ENCODE measurements around the gene LAMA5.
"Not testable (repeated sequence)": the region's sequence is repeated elsewhere in the genome, so short reads cannot be mapped to it uniquely, and the experiment has no call there.

Gene LAMA5

DNA sequence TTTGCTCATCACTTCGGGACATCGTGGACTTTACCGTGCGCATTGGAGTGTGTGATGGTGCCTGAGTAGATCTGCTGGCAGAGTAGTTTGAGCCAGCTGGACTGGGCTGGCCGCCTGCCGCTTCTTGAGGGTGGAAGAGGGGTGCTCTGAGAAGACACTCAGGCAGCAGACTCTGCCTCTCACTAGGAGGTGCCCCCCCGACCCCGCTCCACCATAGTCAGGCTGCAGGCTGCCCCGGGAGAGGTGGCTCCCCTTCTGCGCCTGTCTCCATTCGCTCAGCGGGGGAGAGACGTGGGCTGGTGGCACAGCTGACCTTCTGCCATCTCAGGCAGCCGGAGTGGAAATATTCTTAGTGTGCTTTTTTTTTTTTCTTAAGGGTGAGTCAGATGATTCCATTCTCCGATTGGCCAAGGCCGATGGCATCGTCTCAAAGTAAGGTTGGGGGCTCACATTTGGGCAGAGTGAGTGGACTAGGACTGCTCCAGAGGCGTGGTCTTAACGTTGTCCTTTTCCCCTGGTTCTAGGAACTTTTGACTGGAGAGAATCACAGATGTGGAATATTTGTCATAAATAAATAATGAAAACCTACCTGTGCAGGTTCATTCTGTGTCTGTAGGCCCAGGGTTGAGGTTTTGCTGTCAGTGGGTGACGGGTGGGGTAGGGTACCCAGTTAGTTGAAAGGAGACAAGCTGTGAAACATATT, 21.0 kb upstream of the LAMA5 start:
- no peak for DNase-seq (ENCODE audit: low read depth)

DNA sequence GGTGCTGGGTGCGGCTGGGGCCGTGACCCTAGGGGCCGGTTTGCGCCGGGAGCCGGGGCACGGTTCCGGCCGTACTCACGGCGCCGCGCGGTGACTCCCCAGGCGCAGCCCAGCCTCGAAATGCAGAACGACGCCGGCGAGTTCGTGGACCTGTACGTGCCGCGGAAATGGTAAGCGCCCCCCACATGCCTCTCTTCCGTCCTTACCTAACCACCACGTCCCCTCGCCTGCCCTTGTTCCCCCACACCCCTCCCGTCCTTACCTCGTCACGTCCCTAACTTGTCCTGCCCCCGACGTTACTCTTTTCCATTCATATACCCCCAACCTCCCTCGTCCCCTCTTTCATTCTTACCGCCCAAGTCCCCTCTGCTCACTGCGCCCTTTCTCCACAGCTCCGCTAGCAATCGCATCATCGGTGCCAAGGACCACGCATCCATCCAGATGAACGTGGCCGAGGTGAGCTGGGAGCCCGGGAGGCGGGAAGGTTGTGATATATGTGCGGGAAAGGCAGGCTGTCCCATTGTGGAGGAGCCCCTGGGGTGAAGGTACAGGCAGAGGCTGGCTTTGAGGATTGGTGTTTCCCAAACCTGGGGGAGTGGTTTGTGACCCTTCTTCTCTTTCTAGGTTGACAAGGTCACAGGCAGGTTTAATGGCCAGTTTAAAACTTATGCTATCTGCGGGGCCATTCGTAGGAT, 20.3 kb upstream of the LAMA5 start:
- DNase-seq (ENCODE audit: low read depth), result no peak

DNA sequence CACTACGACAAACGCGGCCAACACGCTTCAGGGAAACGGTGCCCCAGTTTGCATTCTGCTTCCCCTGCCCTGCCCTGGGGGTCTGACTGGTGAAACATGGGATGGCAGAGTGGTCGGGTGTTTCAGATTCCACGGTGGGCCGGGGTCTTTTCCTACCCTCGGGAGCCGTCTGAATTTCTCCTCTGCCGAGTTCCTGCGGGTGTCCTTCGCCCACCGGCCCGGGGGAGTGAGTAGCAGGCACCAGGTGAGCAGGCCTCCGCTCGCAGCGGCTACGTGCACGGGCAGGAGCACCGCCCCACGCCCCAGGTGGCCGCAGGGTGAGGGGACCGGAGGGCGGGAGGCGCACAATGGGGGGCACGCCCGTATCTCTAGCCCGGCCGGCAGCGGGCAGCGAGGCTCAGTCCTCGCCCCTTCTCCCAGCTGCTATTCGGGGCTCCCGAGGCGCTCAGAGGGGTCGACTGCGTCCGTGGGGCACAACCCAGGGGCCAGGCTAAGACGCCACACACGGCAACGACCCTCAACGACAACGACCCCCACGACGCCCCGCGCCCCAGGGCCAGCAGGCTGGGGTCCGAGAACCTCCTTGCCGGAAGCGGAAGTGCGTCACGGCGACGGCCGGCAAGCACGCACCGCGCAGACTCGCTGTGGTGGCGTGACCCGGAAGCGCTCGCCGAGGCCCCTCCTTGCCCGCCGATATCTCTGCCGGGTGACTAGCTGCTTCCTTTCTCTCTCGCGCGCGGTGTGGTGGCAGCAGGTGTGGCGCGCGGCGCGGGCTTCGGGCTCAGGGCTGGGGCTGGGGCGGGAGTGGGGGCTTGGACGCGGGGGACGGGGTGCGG, 19.5 kb upstream of the LAMA5 start, which contains the start of gene RPS21:
RPS21 (plus strand) TSS at position 721 of the 836 bp plus-strand sequence. CDS start 236 bp downstream, outside the sequence.
- peak; percentile 89 for DNase-seq (ENCODE audit: low read depth)

DNA sequence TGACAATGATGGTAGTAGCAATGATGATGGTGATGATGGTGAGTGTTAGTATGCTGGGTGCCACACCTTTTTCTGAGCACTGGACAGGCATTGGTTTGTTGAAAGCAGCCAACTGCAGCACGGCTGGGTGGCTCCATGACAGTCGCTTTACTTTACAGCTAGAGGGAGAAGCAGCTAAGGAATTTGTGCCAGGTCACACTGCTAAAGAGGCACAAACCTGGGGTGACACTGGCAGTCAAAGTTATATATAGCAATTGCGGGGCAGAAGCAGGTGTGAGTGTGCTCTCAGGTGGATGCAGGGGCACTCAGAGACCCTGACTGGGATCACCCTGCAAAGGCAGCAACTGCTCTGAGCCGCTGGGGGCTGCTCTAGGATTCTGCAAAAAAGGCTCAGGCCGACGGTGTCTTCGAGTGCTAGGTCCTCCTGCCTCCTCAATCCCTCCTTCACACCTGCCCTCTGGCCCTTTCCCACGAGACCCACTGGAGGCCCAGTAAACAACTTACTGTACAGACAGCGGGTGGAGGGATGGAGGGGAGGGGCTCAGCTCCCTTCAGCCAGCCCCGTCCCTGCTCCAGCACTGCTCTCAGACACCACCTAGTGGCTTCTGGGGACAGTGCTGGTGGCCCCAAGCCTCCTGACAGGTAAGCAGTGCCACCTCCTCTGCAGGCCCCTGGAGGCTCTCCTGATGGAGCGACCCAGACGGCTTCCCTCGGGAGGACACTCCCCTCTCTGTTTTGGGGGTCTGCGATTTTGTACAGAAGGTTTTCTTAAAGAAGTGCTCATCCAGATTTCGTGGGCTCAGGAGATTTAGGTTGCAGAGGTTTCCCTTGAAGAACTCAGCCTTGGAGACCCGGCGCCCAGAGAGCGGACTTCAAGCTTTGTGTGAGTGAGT, 15.4 kb upstream of the LAMA5 start:
- peak; percentile 72 for DNase-seq (ENCODE audit: low read depth)

DNA sequence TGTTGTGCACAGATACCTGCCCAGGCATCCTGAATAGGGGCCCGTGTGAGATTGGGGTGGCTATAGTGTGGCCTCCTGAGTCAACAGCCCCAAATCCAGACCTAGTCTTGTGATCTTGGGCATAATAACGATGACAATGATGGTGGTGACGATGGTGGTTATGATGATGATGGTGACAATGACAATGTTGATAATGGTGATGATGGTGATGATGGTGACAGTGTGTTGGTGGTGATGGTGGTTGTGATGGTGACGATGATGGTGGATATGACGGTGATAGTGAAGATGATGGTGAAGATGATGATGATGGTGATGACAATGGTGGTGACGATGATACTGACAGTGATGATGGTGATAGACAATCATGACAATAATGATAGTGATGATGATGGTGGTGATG, 14.7 kb upstream of the LAMA5 start:
- no peak for DNase-seq (ENCODE audit: low read depth)

DNA sequence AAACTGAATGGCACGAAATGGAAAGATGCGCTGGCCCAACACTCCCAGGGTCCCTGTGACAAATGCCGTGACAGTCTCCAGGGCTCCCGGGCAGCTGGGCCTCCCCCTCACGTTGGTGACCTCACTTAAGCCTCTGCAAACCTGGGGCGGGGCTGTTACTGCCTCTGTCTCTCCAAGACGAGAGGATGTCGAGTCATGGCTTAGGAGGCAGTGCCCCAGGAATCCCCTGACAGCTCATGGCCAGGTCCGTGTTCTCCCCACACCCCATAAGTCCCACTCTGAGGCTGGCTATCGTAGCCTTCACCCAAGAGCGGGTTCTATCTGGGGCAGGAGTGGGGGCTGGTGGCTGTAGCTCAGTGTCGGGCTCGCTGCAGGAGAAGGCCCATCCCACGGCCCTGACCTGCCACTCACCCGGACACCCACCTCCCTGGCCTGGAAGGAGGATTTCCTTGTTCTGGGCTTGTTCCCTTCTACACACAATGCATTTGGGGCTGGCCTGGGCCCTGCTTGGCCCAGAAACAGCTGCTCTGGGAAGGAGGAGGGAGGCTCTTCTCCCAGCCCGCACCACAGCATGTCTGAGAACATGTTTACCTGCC, 14.2 kb upstream of the LAMA5 start:
- DNase-seq (ENCODE audit: low read depth), result no peak

DNA sequence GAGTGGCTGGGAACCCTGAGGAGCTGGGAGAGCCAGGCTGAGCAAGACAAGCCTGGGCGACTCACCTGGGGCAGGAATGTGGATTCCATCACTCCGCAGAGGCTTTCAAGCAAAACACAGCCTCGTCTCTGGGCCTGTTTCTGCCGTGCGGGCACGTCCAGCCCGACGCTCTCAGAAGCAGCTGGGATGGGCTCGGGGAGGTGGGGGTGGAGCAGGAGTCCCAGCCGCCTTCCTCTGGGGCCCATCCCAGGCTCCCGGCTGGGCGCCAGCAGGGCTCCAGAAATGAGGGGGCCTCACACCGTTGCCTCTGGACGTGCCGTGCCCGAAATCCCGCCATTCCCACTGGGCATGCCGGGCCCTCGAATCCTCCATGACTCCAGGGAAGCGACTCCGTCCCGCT, 11.1 kb upstream of the LAMA5 start:
- DNase-seq (ENCODE audit: low read depth), result no peak

DNA sequence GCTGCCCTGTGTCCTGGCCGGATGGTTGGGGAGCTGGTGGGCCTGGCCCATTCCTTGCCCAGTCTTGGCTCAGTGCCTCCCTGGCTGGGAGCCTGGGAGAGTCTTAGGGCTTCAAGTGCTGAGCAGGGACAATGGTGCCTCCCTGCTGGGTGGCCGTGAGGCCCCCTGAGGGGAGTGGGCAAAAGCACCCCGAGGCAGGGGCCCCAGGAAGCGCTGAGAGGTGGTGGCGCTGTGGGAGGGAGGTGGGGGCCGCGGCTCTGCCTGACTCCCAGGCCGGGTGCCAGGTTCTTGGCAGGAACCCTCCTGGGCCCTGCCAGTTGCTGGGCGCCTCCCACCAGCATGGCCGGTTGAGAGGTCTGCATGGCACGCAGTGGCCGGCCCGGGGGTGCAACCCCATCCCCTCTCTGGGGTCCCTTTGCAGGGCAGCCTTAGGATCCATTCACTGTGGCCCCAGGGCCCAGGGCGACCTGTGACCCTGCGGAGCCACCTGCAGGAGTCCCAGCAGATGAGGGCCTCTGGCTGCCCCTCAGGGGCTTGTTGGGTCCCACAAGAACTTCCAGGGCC, 10.6 kb upstream of the LAMA5 start:
- DNase-seq (ENCODE audit: low read depth), result no peak

DNA sequence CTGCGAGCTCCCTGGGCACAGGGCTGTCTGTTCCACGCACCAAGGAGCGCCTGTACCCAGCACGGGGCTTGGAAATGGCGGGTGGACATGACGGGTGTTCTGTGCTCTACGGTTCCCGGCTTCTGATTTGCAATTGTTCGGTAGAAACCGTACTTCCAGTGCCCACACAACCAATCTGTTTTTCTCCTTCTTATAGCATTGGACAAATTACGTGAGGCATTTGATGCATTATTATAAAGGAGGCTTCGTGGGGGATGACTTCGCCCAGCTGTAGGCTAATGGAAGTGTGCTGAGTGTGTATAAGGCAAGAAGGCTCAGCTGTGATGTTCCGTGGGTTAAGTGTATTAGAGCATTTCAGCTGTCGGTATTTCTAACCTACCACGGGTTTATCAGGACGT, 10.0 kb upstream of the LAMA5 start:
- DNase-seq (ENCODE audit: low read depth), result no peak

DNA sequence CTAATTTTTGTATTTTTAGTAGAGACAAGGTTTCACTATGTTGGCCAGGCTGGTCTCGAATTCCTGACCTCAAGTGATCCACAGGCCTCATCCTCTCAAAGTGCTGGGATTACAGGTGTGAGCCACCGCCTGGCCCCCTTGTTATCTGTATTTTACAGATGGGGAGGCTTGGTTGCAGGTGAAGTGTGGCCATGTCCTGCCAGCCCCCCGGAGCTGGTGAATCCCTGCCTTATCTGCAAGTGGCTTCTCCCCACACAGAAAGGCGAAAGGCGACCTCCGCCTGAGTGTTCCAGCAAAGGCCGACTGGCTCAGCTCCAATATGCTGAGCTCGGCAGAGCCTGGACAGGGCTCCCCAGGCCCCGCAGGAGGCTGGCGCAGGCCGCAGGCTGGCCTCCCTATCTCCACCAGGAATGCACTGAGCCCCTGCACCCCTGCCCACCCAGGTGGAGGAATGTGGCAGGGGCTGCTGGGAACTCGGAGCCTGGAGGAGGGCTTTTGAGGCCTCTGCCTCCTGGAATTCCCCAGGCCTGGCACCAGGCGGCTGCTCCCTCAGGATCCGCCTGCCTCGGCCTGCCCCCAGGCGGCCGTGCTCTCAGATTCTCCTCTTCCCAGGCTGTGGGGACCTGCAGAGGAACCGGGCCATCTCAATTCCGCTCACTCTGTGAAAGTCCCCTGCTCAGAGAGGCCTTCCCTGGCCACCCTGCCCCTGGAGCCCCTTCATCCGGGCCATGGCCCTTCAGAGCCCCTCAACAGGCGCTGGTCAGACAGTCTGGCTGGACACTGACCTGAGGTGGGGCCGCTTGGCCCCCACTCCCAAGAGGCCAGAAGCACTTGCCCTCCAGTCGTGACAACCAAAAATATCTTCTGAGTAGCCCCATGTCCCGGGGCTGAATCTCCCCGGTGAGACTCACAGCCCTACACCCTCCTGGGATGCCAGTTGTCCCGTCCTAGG, 9.3 kb upstream of the LAMA5 start:
- no peak for DNase-seq (ENCODE audit: low read depth)

DNA sequence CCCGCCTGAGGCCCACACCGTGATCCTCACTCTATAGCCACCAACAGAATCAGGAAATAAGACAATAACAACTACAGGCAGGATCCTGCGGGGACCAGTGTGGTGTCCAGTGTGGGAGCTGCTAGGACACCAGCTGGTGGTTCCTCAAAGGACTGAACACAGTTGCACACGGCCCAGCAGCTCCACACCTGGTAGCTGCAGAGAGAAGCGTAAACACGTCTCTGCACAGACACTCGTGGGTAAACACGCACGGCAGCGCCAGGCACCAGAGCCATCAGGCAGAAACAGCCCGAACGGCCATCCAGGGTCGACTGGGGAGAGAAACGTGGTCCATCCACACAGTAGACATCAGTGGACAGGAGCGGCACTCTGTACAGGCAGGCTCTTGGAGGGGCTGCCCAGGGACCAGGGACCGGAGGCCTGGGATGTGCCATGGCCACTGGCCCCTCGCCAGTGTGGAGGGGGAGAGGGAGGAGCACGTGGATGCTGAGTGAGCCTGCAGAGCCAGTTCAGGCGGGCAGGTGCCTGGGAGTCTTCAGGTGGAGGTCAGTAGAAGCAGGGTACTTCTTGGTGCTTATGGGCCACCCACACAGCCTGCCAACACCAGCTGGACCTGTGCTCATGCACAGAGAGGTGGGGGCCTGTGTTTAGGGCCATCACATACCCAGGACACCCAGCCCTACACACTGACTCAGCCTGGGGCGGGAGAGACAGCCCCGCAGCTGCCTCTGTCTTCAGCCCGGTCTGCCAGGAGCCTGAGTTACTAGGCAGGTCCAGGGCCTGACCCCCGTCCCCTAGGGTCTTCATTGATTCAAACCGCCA, 7.4 kb upstream of the LAMA5 start:
- DNase-seq (ENCODE audit: low read depth), result no peak

DNA sequence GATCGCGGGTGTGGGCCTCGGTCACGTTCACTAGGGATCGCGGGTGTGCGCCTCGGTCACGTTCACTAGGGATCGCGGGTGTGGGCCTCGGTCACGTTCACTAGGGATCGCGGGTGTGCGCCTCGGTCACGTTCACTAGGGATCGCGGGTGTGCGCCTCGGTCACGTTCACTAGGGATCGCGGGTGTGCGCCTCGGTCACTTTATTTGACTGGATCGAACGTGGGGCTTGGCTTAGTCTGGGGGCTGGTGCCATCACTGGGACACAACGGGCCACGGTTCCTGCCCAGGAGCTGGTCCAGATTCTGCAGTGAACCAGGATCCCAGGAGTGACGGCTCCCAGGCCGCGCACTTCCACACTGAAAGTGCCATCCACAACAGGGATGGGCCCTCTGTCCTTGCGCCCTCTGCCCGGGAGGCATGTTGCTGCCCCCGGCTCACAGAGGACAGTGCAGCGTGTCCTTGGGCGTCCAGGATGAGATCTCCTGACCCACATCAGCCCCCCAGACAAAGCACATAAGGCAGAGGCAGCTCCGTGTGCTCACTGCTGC, 6.6 kb upstream of the LAMA5 start:
- not testable (repeated sequence) for DNase-seq (ENCODE audit: low read depth)

DNA sequence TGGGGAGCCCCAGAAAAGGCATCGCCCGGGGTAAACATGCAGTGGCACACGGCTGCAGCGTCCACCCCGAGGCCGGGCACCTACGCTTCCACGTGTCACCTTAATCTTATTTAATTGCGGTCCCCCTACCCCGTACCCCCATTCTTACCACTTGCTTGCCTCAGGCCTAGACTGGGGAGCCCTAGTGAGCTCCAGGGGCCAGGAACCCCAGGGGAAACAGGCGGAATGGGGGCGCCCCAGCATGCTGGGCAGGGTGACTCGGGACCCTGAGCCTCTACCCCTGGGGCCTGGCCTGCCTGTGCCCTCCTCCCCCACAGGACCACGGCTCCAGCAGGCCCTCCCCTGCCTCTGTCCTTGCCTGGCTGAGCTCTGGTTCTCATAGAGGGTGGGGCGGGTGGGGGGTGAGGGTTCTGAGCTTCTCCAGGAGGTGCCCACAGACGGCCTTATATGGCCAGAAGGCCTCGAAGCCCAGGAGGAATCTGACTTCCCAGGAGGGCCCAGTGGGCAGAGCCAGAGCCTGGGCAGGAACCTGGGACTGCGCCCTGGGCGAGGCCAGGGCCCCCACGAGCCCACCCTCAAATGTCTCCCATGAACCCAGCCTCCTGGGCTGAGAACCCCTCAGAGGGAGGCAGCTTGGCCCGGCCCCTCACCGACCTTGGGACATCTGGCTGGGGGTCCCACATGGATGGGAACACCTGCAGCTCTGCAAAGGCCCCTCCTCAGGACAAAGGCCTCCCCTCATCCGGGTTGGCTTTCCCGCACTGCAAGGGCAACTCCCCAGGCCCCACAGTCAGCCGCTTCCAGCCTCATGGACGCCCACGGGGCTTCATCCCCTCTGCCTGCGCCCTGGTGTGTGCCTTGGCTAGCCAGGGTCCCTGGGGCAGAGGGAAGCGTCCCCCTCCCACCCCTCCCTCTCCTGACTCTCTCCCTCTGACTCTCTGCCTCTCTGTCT, 5.2 kb upstream of the LAMA5 start:
- DNase-seq (ENCODE audit: low read depth), result no peak

DNA sequence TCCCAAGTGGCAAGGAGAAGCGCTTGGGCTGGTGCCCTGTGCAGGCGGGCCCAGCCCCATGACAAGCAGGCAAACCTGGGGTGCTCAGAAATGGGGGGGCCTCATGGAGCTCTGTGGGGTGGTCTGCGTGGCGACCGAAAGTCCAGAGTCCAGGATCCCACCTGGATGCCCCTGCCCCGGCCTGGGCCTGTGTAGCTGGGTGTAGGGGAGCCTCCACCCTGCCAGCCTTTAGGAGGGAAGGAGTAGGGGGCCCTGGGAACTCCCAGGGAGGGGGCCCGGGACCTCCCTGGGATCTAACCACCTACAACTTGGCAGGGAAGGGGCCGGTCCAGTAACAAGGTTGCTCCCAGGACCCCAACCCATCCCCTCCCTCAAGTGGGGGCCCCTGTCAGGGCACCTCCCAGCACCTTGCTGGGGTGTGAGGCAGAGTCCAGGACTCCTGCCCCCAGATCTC, 4.5 kb upstream of the LAMA5 start:
- no peak for DNase-seq (ENCODE audit: low read depth)

DNA sequence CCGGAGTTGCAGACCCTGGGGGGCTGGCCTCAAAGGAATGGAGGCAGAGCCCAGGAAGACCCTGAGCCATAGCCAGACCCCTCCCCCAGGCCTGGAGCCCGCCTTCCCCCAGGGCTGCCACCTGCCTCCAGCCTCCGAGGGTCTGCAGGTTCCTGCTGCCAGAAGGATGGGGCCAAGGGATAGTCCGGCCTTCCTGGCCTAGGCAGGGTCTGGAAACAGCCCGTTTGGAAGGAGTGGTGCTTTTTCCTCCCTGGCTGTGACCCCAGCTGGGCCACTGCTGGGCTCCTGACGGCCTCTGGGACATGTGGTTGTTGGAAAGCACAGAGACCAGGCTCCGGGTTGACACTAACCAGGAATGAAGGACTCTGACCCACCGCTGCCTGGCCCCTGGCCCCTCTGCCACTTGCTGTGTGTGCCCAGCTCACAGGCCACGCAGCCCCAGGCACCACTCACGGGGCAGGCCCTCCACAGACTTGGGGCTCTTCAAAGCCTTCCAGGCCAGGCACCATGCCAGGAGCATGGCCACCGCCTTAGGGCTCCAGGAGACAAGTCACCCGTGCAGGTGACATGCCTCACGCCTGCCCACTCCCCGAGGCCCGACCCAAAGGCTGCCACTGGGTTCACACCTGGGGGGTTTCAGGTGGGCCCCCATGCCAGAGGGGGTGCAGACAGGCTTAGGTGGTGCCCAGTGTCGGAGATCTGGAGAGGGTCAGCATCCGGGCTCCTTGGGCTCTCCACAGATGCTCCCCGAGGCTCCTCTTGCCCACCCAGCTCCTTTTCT, 3.9 kb upstream of the LAMA5 start:
- no peak for DNase-seq (ENCODE audit: low read depth)

DNA sequence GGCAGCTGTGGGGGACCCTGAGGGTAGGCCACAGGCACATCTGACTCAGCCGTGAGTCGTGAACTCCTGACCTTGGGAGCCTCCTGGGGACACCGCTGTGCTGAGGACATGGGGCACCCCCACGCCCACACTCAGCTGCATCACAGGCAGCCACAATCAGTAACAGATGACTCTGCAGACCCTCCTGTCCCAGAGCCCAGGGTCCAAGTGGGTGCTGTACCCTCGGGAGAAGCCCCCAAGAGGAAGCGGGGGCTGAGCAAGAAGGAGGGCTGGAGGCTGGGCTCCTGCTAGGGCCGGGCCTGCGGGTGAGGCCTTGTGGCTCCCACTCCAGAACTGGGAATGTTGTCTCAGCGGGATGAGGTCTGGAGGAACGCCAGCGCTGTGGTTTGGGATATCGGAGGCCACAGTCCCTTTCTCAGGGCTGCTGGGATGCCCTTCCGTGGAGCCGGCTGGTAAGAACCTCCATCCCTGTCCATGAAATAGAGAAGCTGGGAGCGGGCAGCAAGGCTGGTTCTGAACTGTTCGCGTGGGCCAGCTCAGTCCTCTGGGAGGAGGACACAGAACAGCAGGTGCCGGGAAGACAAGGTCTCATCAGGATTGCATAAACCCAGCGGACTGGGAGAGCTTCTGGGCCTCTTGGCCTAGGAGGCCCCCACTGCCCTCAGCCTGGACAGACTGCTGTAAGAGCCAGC, 3.1 kb upstream of the LAMA5 start:
- DNase-seq (ENCODE audit: low read depth), result peak; percentile 39

Data from stimulated activated CD8-positive, alpha-beta memory T cell treated with anti-CD3 and anti-CD28 coated beads, Interleukin-4, amount 100 ng/mL, for 24 hours (primary cell).